ENCODE data around the gene DAD1.
"Not testable (repeated sequence)": the region's sequence is repeated elsewhere in the genome, so short reads cannot be mapped to it uniquely, and the experiment has no call there.

Gene DAD1

DNA sequence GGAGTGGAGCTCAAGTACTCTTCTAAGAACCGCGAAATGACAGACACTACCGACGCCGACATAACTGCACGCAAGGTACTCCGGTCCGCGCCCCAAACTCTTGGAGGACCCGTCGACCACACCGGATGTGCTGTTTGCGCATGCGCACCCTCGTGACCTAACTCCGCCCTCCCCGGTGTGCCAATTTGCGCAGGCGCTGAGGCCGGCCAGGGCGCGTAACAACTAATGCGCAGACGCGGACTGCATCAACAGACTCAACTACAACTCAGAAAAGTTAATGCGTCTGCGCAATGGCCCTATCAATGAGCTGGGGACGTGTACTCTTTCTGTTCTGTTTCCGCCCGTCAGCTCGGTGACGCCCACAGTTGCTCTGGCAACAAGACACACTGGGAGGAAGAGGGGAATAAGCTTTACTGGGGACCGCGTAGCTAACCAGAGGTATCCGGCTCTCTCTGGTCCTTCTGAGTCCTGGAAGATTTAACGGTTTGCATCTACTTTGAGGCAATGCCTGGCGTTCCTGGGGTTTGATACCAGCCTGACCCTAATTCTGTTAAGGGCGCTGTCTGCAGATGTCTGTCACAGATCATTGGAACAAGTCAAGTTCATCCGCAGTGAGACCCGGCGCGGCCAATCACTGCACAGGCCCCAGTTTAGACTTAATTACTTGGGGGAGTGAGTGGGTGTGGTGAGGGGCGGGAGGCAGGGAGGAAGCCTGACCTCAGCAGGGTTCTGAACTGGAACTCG lies at the start of gene DAD1:
Gene DAD1, minus strand, starts transcription at position 129 of the 744 bp plus-strand sequence. Its CDS starts 67 bp downstream, at position 62.
- H3K27me3 Mint-ChIP-seq = no peaks in the 10 kb centered on the region
- H3K27ac Mint-ChIP-seq = peak within 1 kb of the TSS; percentile 99
- H3K9me3 Mint-ChIP-seq = no peaks in the 10 kb centered on the region
- peak within 1 kb of the TSS; percentile 83 to 96 for H3K4me3 Mint-ChIP-seq
- H3K4me1 Mint-ChIP-seq = peaks cover 74% of the 10 kb centered on the region
- DNase-seq = peak; percentile 100
- peak; percentile 94 for ATAC-seq

DNA sequence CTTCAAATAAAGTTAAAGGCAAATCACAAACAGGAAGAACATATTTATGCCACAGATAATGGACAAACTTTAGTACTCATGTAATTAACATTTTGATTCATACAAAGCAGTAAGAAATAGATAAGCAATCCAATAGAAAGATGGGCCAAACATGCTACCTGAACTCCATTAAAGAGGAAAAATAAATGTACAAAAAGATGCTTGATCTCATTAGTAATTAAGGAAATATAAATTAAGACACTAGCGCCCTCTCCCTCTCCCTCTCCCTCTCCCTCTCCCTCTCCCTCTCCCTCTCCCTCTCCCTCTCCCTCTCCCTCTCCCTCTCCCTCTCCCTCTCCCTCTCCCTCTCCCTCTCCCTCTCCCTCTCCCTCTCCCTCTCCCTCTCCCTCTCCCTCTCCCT lies 47.0 kb upstream of the DAD1 start:
- DNase-seq, ATAC-seq, H3K27me3 Mint-ChIP-seq, H3K27ac Mint-ChIP-seq, H3K4me3 Mint-ChIP-seq, H3K4me1 Mint-ChIP-seq: not testable (repeated sequence)
- peaks cover 7 to 10% of the 10 kb centered on the region in 2 donors for H3K9me3 Mint-ChIP-seq

DNA sequence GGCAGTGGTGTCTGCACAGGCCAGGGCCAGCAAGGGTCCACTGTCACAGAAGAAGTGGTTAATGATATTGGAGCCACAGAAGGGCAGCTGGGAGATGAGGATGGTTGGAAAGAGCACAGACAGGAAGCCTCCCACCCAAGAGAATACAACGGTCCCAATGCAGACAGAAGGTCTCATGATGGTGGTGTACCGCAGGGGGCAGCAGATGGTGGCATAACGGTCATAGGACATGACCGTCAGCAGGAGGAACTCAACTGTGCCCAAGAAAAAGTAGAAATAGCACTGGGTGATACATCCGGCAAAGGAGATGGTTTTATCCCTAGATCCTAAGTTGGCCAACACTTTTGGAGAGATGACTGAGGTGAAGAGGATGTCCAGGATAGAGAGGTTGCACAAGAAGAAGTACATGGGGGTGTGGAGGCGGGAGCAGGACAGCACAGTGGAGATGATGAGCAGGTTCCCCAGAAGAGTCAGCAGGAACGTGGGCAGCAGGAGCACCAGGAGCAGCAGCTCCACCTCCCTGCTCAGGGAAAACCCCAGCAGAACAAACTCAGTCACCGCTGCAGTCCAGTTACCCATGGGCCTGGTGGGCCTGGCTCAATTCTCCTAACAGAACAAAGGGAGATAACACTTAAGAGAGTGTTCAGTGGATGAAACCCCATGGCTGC lies 45.3 kb upstream of the DAD1 start:
- H3K27ac Mint-ChIP-seq = no peak overlapping the region
- ATAC-seq (no peak), DNase-seq (no peak)

DNA sequence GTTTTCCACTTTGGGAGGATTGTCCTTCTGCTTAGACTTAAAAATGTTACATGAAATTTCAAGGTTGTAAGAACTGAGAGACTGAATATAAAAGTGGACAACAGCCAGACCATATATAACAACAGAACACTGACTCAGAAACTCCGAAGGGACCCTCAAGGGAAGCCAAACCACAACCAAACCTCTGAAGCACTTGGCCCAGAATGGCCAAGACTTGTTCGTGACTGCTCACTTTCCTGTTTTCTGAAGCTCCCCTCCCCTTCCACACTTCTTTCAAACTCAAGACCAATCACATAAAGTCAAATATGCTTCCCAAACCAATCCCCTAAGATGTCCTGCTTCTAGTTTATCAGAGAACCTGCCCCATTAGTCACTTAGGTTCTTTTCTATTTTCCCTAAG lies 41.5 kb upstream of the DAD1 start:
- Mint-ChIP-seq H3K4me3 (no peak overlapping the region), H3K27me3 (peaks cover 11% of the 10 kb centered on the region), H3K4me1 (no peaks in the 10 kb centered on the region), H3K27ac (no peak overlapping the region), H3K9me3 (peaks cover 16 to 21% of the 10 kb centered on the region in 2 donors)
- ATAC-seq = no peak
- no peak for DNase-seq

More for the DNA sequence above, 45.3 kb upstream of the DAD1 start:
- H3K4me1 Mint-ChIP-seq = no peaks in the 10 kb centered on the region
- peaks cover 16 to 21% of the 10 kb centered on the region in 2 donors for H3K9me3 Mint-ChIP-seq
- peaks cover under 1% of the 10 kb centered on the region for H3K27me3 Mint-ChIP-seq
- H3K4me3 Mint-ChIP-seq = no peak overlapping the region

DNA sequence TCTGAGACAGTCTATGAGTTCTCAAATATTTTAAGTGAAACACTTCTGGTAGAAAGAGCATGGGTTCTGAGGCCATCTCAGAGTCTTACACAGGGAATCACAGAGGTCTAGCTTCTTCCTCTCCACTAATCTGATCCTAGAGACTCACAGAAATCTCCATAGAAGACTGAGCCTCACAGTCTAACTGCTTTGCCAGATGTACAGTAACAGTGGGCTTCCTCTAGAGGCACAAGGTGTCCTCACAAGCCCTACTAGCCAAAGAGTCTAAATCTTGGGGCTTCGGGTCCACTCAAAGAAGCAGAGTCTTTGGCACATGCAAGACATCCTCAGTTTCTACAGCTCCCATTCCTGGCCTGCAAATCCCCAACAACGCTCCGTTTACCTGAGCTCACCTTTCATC lies 41.0 kb upstream of the DAD1 start:
- no peak for ATAC-seq
- DNase-seq = no peak

DNA sequence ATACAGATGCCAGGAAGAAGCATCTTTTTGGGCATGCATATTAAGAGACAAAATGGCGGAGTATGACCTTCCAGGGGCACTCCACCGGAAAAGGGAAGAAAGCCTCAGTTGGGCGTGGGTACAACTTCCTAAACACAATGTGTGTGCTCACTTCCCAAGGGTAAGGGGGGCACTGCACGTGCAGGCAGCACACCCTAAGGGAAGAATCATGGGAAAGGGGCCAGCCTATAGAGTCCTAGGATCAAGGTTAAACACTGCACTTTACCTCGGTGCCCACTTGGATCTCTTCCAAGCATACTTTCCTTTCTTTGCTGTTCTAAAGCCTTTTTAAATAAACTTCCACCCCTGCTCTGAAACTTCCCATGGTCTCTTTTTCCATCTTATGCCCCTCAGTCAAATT lies 40.3 kb upstream of the DAD1 start:
- ATAC-seq (no peak), DNase-seq (no peak)
- Mint-ChIP-seq H3K9me3 (peaks cover 16 to 21% of the 10 kb centered on the region in 2 donors), H3K4me3 (no peak overlapping the region), H3K27me3 (peaks cover 11% of the 10 kb centered on the region), H3K27ac (no peak overlapping the region), H3K4me1 (no peaks in the 10 kb centered on the region)

More for the DNA sequence above, 41.0 kb upstream of the DAD1 start:
- Mint-ChIP-seq H3K9me3 (peaks cover 16 to 21% of the 10 kb centered on the region in 2 donors), H3K27ac (no peak overlapping the region), H3K27me3 (peaks cover 11% of the 10 kb centered on the region), H3K4me3 (no peak overlapping the region), H3K4me1 (no peaks in the 10 kb centered on the region)

DNA sequence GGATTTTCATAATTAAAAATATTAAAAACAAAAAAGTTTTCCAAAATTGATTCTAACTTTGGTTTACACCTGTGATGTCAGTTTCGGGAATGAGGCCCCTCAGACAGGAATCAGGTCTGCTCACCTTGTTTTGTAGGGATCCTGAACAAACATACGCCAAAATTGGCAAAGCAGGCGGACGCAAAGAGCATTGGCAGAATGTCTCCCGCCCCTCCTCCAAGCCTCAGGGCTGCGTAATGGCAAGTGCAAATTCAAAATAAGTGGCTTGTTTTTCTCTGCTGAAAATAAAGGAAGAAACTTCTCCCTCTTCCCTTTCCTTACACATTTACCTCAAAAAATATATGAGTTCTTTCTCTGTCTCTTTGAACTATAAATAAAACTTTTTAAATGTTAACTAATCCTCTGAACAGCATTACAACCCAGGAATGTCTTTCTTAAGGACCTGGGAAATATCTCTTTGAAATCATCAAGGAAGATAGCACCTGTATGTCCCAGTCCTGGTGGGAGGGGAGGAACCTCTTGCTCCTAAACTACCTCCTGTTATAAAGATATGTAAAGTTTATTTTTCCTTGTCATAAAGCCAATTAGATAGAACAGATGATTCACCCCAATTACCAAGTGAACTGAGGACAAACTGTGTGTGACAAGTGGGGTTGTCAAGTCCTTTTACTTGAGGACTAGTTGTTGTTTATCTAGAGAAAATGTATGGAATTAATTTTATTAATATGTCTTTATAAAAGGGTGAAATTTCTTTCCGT lies 38.7 kb upstream of the DAD1 start:
- DNase-seq (no peak), ATAC-seq (no peak)
- Mint-ChIP-seq H3K27ac (no peak overlapping the region), H3K27me3 (peaks cover 11% of the 10 kb centered on the region), H3K9me3 (peaks cover 16 to 21% of the 10 kb centered on the region in 2 donors), H3K4me3 (no peak overlapping the region), H3K4me1 (no peaks in the 10 kb centered on the region)

DNA sequence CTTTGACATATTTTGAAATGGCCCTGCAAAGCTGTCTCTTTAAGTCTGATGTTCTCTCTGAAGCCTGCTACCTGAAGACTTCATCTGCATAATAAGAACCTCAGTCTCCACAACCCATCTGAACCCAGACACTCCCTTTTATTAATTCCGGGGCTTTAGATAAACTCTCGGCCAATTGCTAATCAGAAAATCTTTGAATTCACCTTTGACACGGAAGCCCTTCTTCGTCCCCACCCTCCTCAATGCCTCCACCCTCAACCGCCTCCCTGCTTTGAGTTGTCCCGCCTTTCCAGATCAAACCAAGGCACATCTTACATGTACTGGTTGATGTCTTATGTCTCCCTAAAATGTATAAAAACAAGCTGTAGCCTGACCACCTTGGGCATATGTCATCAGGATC lies 37.6 kb upstream of the DAD1 start:
- peaks cover 13 to 16% of the 10 kb centered on the region in 2 donors for H3K9me3 Mint-ChIP-seq
- no peak for DNase-seq
- H3K27me3 Mint-ChIP-seq = peaks cover 11% of the 10 kb centered on the region
- no peaks in the 10 kb centered on the region for H3K4me1 Mint-ChIP-seq
- ATAC-seq = no peak
- H3K27ac Mint-ChIP-seq = no peak overlapping the region
- H3K4me3 Mint-ChIP-seq = no peak overlapping the region

DNA sequence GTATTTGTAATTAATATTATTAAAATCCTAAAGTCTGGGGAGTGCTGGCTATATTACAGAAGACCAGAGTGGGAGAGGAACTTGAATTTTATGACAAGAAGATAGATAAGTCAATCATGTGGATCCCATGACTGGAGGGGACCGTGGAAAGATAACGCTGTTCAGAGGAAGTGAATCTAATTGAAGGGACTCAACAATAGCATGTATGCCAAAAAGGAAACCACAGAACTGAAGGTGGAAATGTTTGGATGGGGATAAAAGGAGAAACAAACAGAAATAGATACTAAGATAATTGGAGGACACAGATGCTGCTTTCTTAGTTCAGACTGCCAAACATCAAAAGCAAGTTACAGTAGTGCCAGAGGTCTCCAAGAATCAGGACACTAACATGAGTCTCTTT lies 34.0 kb upstream of the DAD1 start:
- H3K27me3 Mint-ChIP-seq = no peaks in the 10 kb centered on the region
- no peak overlapping the region for H3K27ac Mint-ChIP-seq
- H3K9me3 Mint-ChIP-seq = no peaks in the 10 kb centered on the region
- no peak overlapping the region for H3K4me3 Mint-ChIP-seq
- ATAC-seq = no peak
- DNase-seq = no peak
- H3K4me1 Mint-ChIP-seq = no peaks in the 10 kb centered on the region

DNA sequence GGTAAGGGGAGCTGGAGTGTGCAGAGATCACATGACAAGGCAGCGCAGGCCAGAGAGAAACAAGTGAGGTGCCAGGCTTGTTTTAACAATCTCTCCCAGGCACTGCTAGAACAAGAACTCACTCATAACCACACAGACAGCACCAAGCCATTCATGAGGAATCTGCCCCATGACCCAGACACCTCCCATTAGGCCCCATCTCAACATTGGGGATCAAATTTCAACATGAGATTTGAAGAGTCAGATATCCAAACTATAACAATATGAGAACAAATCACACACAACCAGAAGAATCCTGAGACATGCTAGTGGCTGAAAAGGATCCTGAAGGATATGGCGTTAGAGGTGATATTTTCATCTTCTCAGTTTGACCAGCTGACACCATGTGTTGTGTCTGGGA lies 33.2 kb upstream of the DAD1 start:
- Mint-ChIP-seq H3K9me3 (no peaks in the 10 kb centered on the region), H3K4me3 (no peak overlapping the region), H3K27ac (no peak overlapping the region), H3K4me1 (no peaks in the 10 kb centered on the region), H3K27me3 (no peaks in the 10 kb centered on the region)
- DNase-seq (no peak), ATAC-seq (no peak)

DNA sequence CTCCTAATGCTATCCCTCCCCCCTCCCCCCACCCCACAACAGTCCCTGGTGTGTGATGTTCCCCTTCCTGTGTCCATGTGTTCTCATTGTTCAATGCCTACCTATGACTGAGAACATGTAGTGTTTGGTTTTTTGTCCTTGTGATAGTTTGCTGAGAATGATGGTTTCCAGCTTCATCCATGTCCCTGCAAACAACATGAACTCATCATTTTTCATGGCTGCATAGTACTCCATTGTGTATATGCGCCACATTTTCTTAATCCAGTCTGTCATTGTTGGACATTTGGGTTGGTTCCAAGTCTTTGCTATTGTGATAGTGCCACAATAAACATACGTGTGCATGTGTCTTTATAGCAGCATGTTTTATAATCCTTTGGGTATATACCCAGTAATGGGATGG lies 26.7 kb upstream of the DAD1 start:
- not testable (repeated sequence) for ATAC-seq, DNase-seq, H3K4me1 Mint-ChIP-seq, H3K27ac Mint-ChIP-seq, H3K9me3 Mint-ChIP-seq, H3K4me3 Mint-ChIP-seq, H3K27me3 Mint-ChIP-seq

DNA sequence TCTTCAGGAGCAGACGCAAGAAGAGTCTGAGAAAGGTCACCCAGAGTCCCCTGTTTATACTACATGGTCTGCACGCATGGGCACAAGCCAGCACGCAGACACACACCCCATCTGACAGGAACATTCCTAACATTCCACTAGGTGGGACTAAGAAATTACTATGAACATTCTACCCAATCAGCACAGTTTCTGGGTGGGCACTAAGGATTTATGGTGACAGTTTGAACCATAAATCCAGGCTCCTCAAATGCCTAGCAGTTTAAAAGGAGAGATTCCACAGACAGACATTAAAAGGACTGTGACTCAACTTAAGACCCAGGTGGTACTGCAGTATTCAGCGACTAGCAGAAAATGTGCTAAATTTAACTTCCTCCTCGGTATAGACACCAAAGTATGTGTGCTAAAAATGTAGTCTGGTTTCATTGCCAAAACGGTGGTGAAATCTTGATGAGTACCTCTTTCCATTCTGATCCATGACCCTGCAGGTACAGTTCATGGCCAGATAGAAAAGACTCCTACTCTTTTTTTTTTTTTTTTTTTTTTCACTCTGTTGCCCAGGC lies 25.3 kb upstream of the DAD1 start:
- ATAC-seq = no peak

DNA sequence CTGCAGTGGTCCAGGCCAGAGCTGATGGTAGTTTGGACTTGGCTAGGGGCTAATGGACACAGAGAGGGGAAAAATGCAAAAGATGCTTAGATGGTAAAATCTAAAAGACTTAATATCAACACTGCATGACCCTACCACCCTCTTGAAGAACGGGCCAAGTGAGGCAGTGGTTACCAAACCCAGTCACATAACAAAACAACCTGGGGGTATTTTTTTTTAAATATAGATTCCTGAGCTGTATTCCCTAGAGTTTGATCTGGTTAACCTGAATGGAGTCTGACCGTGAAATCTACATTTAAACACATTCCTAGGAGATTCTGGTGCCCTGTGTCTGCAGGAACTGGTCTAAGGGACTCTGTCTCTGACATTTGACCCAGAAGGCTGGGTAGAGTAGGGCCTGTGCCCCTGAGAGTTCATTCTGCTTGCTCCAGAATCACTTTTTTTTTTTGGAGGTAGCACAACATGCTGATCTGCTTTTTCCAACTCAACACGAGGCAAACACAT lies 24.8 kb upstream of the DAD1 start:
- H3K9me3 Mint-ChIP-seq = no peaks in the 10 kb centered on the region
- no peak overlapping the region for H3K27ac Mint-ChIP-seq
- ATAC-seq (no peak), DNase-seq (no peak)
- no peaks in the 10 kb centered on the region for H3K27me3 Mint-ChIP-seq
- no peak overlapping the region for H3K4me3 Mint-ChIP-seq
- H3K4me1 Mint-ChIP-seq = no peaks in the 10 kb centered on the region

More for the DNA sequence above, 25.3 kb upstream of the DAD1 start:
- Mint-ChIP-seq H3K4me3 (no peak overlapping the region), H3K27ac (no peak overlapping the region), H3K27me3 (no peaks in the 10 kb centered on the region), H3K9me3 (no peaks in the 10 kb centered on the region), H3K4me1 (no peaks in the 10 kb centered on the region)
- DNase-seq = no peak

DNA sequence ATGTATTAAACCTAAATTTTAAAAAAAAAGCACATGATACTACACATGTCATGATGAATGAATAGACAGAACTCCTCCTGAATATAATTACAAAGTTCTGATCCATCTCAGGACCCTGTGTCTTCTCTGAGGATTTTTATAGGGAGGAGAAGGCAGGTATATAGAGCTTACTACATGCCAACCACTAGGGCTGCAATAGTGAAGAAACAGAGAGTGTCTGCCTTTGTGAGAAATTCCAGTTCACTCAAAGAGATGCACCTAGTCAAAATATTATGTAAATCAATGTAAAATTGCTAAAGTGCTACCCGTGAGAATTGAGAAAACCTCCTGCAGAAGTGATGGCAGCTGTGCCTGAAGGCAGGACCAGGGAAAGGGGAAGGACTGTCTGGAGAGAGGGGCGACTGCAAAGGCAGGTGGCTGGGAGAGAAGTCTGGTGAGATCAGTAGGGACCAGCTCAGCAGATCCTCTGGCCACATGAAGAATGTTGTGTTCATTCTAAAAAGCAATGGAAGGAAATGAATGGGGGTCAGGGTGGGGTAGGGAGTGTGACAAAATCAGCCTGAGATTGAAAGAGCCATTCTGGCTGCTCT lies 24.2 kb upstream of the DAD1 start:
- Mint-ChIP-seq H3K9me3 (no peaks in the 10 kb centered on the region), H3K27me3 (no peaks in the 10 kb centered on the region), H3K4me1 (no peaks in the 10 kb centered on the region), H3K4me3 (no peak overlapping the region), H3K27ac (no peak overlapping the region)
- DNase-seq (no peak), ATAC-seq (no peak)

DNA sequence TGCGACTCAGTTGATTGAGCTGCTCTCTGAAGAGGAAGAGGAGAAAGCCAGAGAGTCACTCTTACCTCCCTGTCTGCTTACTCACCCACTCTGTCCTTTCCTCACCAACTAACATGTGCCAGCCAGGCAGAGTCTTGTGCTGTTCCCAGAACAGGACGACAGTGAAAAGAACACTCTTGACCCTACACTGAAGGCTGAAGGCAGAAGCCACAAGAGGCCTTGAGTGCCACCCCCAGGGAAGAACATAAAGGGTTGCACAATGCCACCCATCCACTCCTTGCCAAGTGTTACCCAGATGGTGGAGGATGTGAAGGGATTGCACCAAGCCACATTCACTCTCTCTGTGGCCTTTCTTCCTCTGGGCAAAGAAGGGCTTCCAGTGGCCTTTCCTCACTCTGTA lies 21.9 kb upstream of the DAD1 start:
- ATAC-seq (no peak), DNase-seq (no peak)
- Mint-ChIP-seq H3K27me3 (no peaks in the 10 kb centered on the region), H3K4me3 (no peak overlapping the region), H3K4me1 (no peaks in the 10 kb centered on the region), H3K9me3 (no peaks in the 10 kb centered on the region), H3K27ac (no peak overlapping the region)
